NCI-H1092 (cell line): ENCODE data around the gene PGAP3.
A peak's percentile ranks its signal among the peaks of the same experiment; 100 is the strongest.

ENCODE experiments used
- DNase-seq: peaks from one replicate; lab custom pipeline; 2025; lab: John Stamatoyannopoulos, UW

The PGAP3 gene

DNA sequence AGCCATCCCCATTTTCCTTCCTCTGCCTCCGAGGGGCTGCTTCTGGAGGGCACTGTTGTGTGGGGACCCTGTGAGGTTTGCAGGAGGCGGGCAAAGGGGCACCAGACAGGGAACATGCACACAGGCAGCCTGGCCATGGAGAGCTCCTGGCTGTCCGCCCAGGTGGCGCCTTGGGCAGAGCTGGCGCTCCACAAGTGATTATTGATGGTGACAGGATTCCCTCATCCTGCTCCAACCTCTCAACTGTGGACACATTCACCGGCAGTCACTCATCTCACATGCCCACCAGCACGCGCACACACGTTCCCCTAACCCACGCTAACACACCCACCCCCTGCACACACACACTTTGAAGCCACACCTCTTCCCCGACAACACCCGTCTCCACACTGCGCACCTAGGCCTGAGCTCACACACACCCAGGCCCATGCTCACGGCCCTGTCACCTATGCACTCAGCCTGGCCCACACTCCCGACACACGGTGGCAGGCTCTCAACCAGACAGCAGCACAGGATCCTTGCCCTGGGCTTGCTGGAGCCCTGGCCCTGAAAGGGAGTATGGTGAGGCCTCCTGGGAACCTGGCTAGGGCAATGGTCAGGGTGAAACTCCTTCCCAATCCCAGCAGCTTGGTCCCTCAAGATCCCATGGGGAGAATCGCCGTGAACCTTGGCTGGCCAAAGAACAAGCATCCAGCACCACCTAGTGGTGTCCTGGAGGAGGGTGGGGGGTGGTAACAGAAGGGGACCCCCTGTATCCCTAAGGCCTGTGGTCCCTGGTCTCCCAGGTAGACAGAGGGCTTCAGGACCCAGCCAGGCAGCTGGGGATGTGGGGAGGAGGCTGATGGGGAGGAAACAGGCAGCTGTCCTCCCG is 16.0 kb downstream of the PGAP3 start:
- peak; percentile 14 for DNase-seq

DNA sequence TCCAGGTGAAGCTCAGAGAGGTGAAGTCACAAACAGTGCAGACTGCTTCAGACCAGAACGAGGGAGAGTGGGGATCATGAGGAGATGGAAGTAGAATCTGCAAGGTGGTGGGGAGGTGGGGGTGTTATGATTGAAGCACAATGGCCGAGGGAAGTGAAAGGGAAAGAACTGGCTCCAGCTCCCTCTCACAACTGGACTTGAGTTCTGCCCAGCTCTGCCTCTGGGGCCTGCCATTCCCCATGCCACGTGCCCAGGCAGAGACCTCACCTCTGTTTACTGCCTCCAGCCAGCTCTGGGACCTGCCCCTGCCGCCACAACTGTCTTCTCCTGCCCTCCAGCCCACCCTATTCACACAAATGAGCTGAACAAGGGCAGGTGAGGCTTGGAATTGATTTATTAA is 17.1 kb downstream of the PGAP3 start:
- DNase-seq = no peak

- DNase-seq = no peak
These were observed 17.7 kb downstream of the PGAP3 start for GRCh38 chr17:39669897-39670735.

DNA sequence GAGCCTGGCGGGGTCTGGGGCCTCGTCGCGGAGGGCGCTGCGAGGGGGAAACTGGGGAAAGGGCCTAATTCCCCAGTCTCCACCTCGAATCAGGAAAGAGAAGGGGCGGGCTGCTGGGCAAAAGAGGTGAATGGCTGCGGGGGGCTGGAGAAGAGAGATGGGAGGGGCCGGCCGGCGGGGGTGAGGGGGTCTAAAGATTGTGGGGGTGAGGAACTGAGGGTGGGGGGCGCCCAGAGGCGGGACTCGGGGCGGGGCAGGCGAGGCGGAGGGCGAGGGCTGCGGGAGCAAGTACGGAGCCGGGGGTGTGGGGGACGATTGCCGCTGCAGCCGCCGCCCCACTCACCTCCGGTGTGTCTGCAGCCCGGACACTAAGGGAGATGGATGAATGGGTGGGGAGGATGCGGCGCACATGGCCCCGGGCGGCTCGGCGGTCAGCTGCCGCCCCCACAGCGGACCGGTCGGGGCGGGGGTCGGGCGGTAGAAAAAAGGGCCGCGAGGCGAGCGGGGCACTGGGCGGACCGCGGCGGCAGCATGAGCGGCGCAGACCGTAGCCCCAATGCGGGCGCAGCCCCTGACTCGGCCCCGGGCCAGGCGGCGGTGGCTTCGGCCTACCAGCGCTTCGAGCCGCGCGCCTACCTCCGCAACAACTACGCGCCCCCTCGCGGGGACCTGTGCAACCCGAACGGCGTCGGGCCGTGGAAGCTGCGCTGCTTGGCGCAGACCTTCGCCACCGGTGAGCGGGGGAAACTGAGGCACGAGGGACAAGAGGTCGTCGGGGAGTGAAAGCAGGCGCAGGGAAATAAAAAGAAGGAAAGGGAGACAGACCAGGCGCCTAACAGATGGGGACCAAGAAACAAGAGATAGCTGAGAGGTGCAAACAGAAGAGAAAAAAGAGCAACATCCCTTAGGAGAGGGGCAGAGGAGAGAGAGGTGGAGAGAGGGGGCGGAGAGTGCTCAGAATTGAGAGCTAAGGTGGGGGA is 19.6 kb downstream of the PGAP3 start, which contains the start of gene PNMT:
Gene PNMT, plus strand, starts transcription at position 509 of the 980 bp plus-strand sequence. Its CDS starts 23 bp downstream, at position 532.
- DNase-seq = peak; percentile 66

- DNase-seq = no peak
These were observed 20.5 kb downstream of the PGAP3 start for GRCh38 chr17:39667262-39667944.

DNA sequence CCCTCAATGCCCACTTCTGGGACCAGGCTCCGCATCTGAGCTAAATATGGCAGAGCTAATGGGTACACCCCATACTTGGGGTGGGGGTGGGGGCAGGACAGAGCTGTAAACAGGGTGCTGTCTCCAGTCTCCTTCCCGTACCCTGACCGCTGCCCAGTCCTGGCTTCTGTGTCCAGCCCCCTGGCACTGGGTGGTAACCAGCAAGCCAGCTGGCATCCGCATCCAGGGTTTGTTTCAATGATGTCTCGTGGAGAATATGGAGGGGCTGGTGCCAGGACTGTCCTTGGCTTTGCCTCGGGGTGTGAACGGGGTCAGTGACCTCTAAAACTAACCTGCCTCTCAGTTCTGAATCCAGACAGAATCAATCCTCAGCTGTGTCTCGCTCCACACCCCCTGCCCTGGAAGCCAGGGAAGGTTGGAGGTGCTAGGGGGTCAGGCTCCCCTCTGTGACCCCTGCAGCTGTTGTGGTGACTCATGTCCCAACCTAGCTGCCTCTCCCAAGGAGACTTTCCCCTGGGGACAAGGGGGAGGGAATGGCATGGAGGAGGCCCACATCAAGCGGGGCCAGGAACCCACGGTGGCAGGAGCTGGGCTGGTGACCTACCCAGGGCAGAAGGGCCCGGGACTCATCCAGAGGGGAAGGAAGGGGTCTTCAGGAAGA is 21.1 kb downstream of the PGAP3 start:
- no peak for DNase-seq

DNA sequence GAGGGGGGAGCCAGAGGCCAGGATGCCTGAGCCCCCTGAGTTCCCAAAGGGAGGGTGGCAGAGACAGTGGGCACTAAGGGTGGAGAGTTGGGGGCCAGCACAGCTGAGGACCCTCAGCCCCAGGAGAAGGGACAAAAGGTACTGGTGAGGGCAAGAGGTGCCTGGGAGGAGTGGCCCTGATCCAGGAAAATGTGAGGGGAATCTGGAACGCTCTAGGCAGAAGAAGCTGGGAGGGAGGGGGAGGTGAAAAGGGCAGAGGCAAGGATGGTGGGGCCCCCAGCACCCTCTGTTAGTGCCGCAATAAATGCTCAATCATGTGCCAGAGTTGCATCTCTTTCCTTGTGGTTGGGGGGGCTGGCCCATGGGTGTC is 21.6 kb downstream of the PGAP3 start:
- no peak for DNase-seq

DNA sequence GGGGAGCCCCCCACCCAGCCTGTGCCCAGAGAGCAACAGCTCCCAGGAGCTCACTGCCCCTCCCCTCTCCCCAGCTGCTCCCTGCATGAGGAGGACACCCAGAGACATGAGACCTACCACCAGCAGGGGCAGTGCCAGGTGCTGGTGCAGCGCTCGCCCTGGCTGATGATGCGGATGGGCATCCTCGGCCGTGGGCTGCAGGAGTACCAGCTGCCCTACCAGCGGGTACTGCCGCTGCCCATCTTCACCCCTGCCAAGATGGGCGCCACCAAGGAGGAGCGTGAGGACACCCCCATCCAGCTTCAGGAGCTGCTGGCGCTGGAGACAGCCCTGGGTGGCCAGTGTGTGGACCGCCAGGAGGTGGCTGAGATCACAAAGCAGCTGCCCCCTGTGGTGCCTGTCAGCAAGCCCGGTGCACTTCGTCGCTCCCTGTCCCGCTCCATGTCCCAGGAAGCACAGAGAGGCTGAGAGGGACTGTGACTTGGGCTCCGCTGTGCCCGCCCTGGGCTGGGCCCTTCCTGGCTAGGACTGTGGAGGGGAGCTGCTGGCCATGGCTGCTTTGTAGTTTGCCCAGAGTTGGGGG is 22.1 kb downstream of the PGAP3 start:
- peak; percentile 33 for DNase-seq

DNA sequence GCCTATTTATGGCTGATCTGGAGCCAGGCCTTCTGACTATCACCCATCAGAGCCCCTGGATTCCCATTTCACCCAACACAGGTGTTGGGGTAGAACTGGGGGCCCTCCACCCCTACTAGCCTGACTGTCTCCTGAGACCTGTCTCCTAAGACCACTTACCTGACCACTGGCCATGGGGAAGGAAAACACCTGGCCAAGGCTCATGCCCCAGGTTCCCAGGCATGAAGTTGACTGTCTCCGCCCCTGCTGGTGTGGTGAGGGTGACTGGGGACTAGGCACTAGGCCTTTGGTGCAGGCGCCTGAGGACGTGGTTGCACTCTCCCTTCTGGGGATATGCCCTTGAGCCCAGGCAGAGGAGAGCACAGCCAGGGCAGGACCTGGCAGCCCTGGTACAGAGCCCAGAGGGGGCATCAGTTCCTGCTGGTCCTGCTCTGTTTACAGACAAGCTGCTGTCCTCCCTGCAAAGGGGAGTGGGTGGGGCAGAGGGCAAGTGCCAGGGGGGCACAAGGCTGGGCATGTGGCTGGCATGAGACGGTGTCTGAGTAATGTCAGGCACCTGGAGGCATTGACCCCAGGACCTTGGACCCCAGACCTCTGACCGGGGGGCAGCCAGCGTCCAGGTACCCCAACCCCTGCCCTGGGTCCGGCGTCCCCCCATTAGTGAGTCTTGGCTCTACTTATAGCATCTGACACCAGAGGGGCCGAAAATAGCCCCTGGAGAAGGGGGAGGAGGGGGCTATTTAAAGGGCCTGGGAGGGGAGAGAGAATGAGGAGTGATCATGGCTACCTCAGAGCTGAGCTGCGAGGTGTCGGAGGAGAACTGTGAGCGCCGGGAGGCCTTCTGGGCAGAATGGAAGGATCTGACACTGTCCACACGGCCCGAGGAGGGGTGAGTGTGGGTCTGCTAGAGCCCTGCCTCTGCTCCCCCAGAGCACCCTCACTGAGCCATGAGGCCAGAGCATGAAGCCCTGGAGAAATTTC is 23.0 kb downstream of the PGAP3 start, which contains the start of gene TCAP:
Gene TCAP, plus strand, starts transcription at position 769 of the 981 bp plus-strand sequence. Its CDS starts 11 bp downstream, at position 780.
- no peak for DNase-seq

DNA sequence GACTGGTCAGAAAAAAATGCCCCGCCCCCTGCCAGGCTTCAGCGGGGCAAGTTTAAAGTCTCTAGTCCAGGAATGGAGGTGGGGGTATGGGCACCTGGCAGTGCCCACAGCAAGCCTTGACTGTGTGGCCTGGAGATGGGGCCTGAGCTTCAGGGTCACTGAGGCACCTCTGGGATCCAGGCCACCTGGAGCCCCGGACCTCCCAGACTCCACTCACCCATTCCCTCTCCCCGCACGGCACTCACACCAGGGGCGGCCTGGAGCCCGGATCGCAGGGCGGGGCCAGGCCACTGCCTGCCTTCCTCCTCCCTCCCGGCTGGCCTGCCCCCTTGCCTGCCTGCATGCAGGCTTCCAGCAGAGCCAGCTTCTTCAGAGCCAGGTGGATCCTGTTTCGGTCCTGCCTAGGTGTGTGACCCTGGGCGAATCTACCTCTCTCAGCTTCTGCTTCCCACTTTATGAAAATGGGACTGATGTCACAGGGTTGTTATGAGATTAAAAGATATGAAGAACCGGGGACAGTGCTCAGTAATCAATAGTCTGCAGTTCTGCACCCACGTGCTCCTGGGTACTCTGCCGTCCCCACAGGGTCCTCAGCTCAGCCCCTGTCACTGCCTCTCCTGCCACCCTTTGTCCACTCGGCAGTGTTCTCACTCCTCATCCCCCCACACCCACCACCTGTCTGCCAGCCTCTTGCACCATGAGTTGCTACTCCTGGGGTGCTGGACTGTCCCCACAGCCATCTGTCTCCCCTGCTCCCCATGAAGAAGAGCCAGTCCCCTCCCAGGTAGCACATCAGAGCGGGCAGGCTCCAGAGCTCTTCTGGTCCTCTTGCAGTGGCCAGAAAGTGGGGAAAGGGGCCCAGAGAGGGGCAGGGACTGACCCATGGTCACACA is 23.9 kb downstream of the PGAP3 start:
- DNase-seq = no peak

DNA sequence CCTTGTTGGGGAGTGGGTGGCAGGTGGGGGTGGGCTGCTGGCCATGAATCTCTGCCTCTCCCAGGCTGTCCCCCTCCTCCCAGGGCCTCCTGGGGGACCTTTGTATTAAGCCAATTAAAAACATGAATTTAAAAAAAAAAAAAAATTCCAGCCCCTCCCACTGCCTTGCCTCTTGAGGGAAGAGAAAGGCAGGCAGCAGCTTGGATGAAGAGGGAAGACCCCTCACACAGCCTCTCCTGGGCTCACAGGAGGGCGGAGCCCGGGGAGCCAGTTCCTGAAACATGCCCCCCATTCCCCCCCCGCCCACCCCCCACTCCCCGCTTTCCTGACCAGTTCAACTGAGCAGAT is 24.5 kb downstream of the PGAP3 start:
- no peak for DNase-seq

GRCh38 chr17:39662551-39663339 is 25.1 kb downstream of the PGAP3 start:
- no peak for DNase-seq

DNA sequence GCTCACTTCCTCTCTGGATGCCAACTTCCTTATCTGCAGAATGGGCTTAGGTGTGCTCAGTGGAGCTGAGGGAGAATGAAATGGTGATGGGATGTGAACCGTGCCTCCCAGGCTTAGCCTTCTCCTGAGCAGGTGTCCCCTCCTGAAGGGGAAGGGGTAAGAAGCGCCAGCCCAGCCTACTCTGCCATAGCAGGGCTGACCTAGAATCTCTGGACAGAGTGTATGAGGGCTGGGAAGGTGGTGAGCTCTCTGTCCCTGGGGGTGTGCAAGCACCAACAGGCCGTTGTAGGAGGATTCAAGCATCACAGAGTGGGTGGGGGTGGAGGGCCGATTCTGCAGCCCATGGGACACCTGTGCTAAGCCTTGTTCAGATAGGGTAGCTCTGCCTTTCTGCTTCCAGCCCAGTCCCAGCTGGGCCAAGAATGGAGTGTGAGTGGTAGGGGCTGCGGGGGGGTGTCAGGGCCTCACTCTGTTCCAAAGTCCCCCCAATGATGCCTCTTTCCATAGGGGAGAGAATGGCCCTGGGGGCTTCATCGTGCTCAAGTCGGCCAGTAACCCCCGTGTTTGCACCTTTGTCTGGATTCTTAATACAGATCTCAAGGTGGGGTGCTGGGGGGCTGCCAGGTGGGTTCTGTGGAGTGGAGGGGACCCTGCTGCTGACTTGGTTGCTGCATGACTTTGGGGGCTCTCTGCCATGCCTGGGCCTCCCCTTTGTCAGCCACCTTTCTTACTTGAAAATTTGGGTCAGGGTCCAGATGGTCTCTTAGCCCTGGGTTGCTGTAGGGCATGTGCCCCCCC is 25.9 kb downstream of the PGAP3 start:
- no peak for DNase-seq

DNA sequence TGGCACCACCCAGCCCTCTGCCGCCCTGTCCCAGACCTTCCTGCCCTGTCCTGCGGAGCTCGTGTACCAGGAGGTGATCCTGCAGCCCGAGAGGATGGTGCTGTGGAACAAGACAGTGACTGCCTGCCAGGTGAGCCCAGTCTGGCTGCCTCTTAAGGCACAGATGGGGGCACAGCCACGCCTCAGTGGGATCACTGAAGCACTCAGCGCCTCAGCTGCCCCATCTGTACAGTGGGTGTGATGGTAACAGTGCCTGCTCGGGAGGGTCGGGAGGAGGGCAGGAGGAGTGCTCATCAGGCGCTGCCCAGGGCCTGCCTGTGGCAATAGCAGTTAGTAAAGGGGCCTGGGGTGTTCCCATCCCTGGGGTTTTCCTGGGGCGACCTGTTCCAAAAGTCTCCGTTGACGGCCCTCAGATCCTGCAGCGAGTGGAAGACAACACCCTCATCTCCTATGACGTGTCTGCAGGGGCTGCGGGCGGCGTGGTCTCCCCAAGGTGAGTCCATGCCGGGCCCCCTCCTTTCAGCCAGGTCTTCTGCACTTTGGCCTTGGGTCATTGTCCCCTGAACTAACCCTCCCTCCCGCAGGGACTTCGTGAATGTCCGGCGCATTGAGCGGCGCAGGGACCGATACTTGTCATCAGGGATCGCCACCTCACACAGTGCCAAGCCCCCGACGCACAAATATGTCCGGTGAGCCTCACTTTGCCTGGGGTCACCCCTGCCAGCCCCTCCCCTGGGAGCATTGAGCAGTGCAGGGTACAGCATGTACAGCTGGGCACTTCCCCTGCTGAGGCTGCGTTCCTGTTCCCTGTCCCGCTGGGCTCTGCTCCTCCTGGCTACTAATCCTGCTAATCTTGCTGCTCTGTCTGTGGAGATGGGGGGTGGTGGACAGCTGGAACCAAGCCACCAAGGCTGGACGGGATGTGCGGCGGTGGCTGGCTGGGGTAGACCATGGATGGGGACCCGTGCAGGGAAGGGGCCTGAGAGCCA is 27.2 kb downstream of the PGAP3 start:
- DNase-seq = no peak

DNA sequence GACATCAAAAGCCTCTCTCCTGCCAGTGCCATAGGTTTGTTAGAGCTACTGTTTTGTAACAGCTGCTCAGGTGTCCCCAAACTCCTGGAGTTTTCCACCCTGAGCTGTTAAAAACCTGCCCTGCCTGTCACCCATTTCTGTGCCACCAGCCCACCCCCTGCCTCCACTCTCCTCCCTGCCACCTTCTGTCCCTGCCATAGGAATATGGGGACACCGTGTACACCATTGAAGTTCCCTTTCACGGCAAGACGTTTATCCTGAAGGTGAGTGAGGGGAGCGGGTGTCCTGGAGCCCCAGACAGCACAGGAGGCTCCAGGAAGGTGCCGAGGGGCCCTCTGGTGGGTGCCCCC is 27.9 kb downstream of the PGAP3 start:
- DNase-seq = no peak
